GM13977 (cell line): ENCODE measurements around the gene DLG2.

ENCODE experiments used
- DNase-seq: peaks from one replicate; pipeline ENCODE4 v3.0.0; 2012; ENCODE audit warnings: low spot score
- in situ Hi-C: fragments of 300-500 bp; cut with MboI; formaldehyde crosslinking; loops from one replicate; pipeline ENCODE4 v1.12.0; 2022; ENCODE audit warnings: low sequenced_read_pairs, low pct_unique_long_range_greater_than_20kb, mixed read lengths, inconsistent platforms; ENCODE audit not compliant: unreplicated experiment
- TF ChIP-seq, protein P1 (sequence below): IDR thresholded peaks from 2 replicates; pipeline ENCODE4 v1.5.1; 2012; ENCODE audit warnings: mild to moderate bottlenecking, control low read depth; ENCODE audit not compliant: insufficient read depth; ENCODE audit errors: extremely low read depth, missing control alignments

The DLG2 gene

DNA sequence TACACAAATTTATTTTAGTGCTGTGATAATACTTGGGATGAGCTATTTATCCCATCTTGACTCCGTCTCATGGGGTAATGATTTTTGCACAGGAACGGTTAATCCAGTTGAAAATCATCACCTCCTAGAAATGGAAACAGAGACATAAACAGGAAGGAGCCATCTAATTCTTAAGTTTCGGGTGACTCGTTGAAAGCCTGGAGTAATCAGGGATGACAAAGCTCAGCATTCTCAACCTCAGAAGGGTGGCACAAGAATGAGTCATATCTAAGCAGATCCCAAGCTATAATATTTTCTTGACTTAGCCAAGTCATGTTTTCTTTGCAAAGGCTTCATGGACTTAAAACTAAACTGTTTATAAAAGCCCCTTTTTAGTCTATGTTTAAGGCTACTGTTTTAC lies 2060.2 kb downstream of the DLG2 start:
- TF ChIP-seq, protein P1, sequence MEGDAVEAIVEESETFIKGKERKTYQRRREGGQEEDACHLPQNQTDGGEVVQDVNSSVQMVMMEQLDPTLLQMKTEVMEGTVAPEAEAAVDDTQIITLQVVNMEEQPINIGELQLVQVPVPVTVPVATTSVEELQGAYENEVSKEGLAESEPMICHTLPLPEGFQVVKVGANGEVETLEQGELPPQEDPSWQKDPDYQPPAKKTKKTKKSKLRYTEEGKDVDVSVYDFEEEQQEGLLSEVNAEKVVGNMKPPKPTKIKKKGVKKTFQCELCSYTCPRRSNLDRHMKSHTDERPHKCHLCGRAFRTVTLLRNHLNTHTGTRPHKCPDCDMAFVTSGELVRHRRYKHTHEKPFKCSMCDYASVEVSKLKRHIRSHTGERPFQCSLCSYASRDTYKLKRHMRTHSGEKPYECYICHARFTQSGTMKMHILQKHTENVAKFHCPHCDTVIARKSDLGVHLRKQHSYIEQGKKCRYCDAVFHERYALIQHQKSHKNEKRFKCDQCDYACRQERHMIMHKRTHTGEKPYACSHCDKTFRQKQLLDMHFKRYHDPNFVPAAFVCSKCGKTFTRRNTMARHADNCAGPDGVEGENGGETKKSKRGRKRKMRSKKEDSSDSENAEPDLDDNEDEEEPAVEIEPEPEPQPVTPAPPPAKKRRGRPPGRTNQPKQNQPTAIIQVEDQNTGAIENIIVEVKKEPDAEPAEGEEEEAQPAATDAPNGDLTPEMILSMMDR: no peak
- no peak for DNase-seq
- in situ Hi-C loops: no loop called here

GRCh38 chr11:83564870-83565269 lies 2062.3 kb downstream of the DLG2 start:
- in situ Hi-C loops: no loop called here
- no peak for DNase-seq
- TF ChIP-seq, protein P1: no peak

- in situ Hi-C loops: no loop called here
- DNase-seq: no peak
- TF ChIP-seq, protein P1: no peak
Measured at GRCh38 chr11:83558281-83558680, 2068.9 kb downstream of the DLG2 start.

DNA sequence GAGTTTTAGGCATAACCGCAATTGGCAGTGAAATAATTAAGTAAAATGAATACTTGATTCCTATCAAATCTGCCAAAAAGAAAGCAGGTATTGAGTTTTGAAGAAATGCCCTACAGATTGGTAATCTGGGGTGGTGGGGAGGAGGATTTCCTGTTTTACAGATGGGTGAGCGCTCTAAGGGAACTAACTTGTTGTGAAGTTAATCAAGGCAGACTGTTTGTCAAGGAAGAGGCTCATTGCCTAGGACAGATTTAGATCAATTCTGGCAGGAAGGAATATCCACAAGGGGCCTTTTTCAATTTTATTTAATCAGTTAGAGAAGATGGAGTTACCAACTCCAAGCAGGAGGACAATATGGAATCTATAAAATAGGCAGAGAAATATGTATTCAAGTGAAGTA lies 2069.5 kb downstream of the DLG2 start:
- in situ Hi-C loops: no loop called here
- TF ChIP-seq, protein P1: no peak
- no peak for DNase-seq

- in situ Hi-C loops: no loop called here
- TF ChIP-seq, protein P1: no peak
- no peak for DNase-seq
Measured at GRCh38 chr11:83554876-83555275, 2072.3 kb downstream of the DLG2 start.

DNA sequence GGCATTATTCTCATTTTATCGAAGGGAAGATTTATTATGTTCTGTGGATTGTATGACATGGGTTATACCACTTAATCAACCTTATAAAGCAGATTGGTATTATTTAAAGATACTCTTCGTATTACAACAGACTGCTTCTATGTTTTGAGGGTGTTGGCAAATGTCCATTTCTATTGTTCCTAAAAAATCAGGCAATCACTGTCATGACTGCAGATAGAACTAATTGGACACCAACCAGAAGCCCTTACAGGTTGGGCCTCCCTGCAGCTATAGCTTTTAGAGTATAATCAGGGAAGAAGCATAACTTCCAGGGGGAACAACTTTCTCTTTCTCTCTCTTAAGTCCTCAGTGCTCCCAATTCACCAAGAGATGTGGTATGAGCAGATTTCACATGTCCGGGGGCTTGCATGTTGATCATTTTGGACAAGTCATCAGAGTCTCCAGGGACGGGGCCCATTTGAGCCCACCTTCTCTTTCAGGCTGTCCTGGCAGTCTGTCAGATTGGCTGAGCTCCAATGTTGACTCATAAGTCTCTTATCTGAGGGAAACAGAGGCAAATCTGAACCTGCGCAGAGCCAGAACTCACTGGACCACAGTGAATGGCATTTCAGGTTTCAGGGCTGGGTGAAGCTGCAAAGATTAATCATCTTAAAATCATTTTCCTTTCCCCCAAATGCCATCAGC lies 2077.0 kb downstream of the DLG2 start:
- TF ChIP-seq, protein P1: no peak
- DNase-seq: no peak
- in situ Hi-C loops: no loop called here
